HL-60 (cell line): ENCODE data around the gene RHCG.

ENCODE experiments used
- DNase-seq, 2 experiments: peaks; one replicate each; pipeline ENCODE4 v3.0.0-alpha.2; 2010 to 2020; ENCODE audit warnings: low read depth in 1 of 2, low spot score in 1 of 2
- H3K27ac ChIP-seq: fragments of 250-450 bp; sonication (Bioruptor Pico); replicated peaks from 2 replicates; pipeline ENCODE4 v1.5.1; 2020; ENCODE audit warnings: mild to moderate bottlenecking, moderate library complexity
- H3K27me3 ChIP-seq: fragments of 250-450 bp; sonication (Bioruptor Pico); 2 replicates; pipeline ENCODE4 v1.5.1; 2021; ENCODE audit warnings: mild to moderate bottlenecking, moderate library complexity; ENCODE audit not compliant: insufficient read depth, poor library complexity, severe bottlenecking
- H3K4me3 ChIP-seq: replicated peaks from 2 replicates; pipeline ENCODE4 v1.5.1; 2011; ENCODE audit warnings: mild to moderate bottlenecking, control low read depth, low read length; ENCODE audit not compliant: insufficient read depth
- GABPA ChIP-seq: IDR thresholded peaks from 2 replicates; pipeline ENCODE4 v1.6.1; 2012; ENCODE audit warnings: low read depth
- POLR2AphosphoS5 ChIP-seq: IDR thresholded peaks from 2 replicates; pipeline ENCODE4 v1.6.1; 2012; ENCODE audit warnings: low read depth
- SPI1 ChIP-seq: IDR thresholded peaks from 2 replicates; pipeline ENCODE4 v1.6.1; 2012; ENCODE audit warnings: low read depth, mild to moderate bottlenecking, borderline replicate concordance
- TF ChIP-seq, protein P1 (sequence below): IDR thresholded peaks from 2 replicates; pipeline ENCODE4 v1.6.1; 2012; ENCODE audit warnings: low read depth; ENCODE audit not compliant: insufficient replicate concordance
- TF ChIP-seq, protein P2 (sequence below): IDR thresholded peaks from one replicate; pipeline ENCODE4 v1.5.1; 2011; ENCODE audit warnings: low read length, control low read depth, inconsistent platforms; ENCODE audit not compliant: insufficient read depth

Gene RHCG

GRCh38 chr15:89482139-89482538 lies 14.2 kb downstream of the RHCG start:
- TF ChIP-seq, protein P1, sequence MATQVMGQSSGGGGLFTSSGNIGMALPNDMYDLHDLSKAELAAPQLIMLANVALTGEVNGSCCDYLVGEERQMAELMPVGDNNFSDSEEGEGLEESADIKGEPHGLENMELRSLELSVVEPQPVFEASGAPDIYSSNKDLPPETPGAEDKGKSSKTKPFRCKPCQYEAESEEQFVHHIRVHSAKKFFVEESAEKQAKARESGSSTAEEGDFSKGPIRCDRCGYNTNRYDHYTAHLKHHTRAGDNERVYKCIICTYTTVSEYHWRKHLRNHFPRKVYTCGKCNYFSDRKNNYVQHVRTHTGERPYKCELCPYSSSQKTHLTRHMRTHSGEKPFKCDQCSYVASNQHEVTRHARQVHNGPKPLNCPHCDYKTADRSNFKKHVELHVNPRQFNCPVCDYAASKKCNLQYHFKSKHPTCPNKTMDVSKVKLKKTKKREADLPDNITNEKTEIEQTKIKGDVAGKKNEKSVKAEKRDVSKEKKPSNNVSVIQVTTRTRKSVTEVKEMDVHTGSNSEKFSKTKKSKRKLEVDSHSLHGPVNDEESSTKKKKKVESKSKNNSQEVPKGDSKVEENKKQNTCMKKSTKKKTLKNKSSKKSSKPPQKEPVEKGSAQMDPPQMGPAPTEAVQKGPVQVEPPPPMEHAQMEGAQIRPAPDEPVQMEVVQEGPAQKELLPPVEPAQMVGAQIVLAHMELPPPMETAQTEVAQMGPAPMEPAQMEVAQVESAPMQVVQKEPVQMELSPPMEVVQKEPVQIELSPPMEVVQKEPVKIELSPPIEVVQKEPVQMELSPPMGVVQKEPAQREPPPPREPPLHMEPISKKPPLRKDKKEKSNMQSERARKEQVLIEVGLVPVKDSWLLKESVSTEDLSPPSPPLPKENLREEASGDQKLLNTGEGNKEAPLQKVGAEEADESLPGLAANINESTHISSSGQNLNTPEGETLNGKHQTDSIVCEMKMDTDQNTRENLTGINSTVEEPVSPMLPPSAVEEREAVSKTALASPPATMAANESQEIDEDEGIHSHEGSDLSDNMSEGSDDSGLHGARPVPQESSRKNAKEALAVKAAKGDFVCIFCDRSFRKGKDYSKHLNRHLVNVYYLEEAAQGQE = no peak
- TF ChIP-seq SPI1 = no peak
- no peak for TF ChIP-seq POLR2AphosphoS5
- TF ChIP-seq, protein P2, sequence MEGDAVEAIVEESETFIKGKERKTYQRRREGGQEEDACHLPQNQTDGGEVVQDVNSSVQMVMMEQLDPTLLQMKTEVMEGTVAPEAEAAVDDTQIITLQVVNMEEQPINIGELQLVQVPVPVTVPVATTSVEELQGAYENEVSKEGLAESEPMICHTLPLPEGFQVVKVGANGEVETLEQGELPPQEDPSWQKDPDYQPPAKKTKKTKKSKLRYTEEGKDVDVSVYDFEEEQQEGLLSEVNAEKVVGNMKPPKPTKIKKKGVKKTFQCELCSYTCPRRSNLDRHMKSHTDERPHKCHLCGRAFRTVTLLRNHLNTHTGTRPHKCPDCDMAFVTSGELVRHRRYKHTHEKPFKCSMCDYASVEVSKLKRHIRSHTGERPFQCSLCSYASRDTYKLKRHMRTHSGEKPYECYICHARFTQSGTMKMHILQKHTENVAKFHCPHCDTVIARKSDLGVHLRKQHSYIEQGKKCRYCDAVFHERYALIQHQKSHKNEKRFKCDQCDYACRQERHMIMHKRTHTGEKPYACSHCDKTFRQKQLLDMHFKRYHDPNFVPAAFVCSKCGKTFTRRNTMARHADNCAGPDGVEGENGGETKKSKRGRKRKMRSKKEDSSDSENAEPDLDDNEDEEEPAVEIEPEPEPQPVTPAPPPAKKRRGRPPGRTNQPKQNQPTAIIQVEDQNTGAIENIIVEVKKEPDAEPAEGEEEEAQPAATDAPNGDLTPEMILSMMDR = no peak
- no peak for TF ChIP-seq GABPA
- Histone ChIP-seq H3K27ac (no peak overlapping the region), H3K4me3 (no peak overlapping the region), H3K27me3 (peaks cover 10% of the 10 kb centered on the region)
- no peak for DNase-seq

DNA sequence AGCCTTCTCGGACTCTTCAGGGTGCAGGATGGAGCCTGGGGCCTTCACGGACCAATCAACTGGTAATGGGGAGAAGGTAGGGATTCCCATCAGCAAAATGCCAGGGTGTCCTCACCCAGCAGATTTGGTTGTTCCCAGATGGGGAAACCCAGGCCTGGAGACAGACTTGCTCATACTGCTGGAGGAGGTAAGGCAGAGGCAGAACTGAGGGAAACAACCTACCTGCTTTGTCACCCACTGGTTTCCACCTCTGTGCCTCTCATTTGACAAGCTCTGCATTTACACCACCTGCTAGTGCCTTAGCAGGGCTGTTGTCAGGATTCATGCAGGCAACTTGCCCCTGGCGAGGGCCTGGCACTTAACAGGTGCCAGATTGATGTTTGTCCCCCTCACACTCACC lies 15.9 kb downstream of the RHCG start:
- Histone ChIP-seq H3K4me3 (no peak overlapping the region), H3K27ac (no peak overlapping the region), H3K27me3 (peaks cover 7% of the 10 kb centered on the region)
- no peak for DNase-seq
- TF ChIP-seq, protein P2 = no peak
- TF ChIP-seq, protein P1 = no peak
- TF ChIP-seq GABPA = no peak
- no peak for TF ChIP-seq SPI1
- TF ChIP-seq POLR2AphosphoS5 = no peak

- TF ChIP-seq GABPA = no peak
- TF ChIP-seq, protein P2 = no peak
- no peak for TF ChIP-seq POLR2AphosphoS5
- TF ChIP-seq SPI1 = no peak
- no peak overlapping the region for H3K4me3 ChIP-seq
- H3K27me3 ChIP-seq = peaks cover 2% of the 10 kb centered on the region
- H3K27ac ChIP-seq = no peak overlapping the region
- no peak for DNase-seq
Measured at GRCh38 chr15:89479173-89479572, 17.2 kb downstream of the RHCG start.

GRCh38 chr15:89477411-89478242 lies 18.8 kb downstream of the RHCG start:
- Histone ChIP-seq H3K4me3 (no peak overlapping the region), H3K27ac (no peak overlapping the region), H3K27me3 (peaks cover 2% of the 10 kb centered on the region)
- DNase-seq = no peak
- TF ChIP-seq, protein P2 = no peak
- TF ChIP-seq POLR2AphosphoS5 (no peak), GABPA (no peak), SPI1 (no peak)
- TF ChIP-seq, protein P1 = no peak
